Measurements from ENCODE around the gene KIDINS220.

Gene KIDINS220

DNA sequence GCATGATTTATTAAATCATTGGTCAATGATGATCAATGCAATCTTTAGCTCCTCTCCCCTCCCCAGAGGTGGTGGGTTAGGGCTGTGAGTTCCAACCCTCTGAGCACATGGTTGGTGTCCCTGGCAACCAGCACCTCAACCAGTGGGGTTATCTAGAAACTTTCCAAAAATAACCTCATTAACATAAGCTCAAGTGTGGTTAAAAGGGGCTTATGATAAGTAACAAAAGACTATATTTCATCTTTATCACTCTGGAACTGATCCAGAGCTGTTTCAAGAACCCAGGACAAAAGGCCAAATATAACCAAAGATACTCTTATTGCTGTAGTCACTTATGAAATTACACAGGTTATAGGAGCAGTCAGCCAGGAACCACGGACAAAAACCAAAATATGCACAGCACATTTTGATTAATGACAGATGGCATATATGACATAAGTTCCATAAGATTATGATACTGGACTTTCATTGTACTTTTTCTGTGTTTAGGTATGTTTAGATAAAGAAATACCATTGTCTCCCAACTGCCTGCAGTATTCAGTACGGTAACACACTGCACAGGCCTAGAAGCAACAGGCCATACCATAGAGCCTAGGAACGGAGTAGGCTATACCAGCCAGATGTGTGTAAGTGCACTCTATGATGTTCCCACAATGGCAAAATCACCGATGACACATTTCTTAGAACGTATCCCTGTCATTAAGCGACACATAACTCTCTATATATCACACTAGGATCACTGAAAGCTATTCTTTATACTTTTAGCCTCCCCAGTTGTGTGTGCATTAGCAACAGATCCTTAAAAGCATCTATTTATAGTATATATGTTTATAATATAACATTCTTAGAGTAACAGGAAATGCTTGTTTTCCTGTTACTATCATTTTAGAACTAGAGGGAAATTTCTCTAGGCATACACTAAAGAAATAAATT lies 31.9 kb downstream of the KIDINS220 start:
- DNase-seq (ENCODE audit: low read depth), result no peak

DNA sequence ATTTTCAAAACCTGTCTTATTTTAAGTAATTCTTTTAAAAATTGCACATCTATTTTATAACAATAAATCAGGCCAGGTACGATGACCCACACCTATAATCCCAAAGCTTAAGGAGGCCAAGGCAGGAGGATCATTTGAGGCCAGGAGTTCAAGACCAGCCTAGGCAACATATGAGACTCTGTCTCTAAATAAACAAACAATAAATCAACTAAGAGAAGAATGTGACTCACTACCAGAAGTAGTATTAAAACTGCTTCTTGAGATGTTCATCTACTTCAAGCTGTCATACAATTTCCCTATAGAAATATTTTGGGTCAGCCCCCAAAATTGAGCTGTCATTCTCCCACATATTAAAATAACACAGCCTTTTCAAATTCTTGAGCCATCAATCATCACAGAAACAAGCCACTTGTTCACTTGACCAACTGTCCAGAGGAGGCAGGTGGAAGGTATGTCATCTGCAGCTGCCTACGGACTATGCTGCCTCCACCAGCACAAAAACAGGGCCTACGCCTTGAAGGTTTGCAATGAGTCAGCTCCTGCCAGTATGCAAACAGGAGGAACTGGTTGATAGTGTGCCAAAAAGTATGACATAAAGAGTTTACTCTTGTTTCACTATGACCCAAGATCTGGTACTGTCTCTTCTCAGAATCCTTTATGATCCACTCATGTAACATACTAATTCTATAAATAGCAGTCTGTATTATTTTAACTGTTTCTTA lies 33.6 kb downstream of the KIDINS220 start:
- DNase-seq (ENCODE audit: low read depth), result peak; percentile 43

DNA sequence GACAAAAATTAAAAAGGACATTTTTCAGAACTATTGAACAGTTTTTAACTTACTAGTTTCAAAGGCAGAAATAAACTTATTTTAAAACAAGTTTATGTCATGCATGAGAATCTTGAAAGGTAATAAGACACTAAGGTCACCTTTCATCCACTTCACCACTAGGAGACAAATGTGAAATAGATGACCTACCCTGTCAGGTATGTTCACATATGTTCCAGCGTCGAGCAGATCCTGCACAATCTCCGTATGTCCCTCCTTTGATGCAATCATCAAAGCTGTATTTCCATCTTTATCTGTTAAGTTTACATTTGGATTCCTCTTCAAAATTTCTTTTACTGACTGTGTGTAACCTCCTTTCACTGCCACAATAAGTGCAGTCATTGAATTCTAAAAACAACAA lies 34.7 kb downstream of the KIDINS220 start:
- DNase-seq (ENCODE audit: low read depth), result no peak

DNA sequence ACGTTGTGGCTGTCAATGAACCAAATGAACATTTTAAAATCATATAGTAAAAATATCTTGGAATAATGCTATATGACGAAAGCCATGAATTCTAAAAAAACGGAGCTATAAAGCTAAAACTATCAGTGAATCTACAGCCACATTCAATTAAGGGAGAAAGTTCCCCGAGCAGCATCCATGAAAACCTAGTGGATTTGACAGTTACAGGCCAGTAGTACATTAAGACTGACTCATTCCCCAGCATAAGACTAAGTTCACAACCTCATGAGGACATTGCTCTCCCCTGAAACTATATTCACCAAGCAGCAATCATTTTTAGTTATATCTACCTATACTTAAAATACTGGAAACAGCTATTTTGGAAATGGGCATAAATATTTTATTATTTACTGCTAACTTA lies 36.6 kb downstream of the KIDINS220 start:
- no peak for DNase-seq (ENCODE audit: low read depth)

DNA sequence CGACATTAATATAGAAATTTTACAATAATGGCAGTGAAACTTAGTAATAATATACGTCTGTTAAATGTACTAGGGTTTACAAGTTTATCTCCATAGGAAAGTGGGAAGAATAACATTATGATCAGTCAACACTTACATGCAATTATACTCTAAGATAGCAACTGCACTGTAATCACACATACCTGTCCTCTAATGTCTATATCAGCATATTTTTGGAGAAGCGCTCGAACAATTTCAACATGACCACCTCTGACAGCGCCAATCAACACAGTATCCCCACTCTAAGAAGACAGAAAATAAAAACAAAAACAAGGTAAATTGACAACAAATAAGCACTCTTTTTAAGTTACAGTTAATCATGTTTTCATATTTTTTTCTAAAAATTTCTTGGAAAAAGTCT lies 37.2 kb downstream of the KIDINS220 start:
- DNase-seq (ENCODE audit: low read depth), result no peak

DNA sequence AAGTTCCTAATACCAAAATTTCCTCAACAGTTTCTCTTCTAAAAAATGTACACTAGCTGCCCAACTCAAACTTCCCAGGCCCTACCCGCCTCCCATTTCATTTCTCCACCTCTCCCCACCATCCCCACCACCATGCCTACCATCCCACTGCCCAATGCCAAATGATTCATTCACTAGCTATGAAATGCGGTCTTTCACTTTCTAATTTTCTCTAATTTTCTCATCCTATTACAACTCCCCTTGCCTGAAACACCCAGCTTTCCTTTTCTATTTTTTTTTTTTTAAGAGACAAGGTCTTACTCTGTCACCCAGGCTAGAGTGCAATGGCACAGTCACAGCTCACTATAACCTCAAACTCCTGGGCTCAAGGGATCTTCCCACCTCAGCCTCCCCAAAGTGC lies 38.4 kb downstream of the KIDINS220 start:
- peak; percentile 11 for DNase-seq (ENCODE audit: low read depth)

DNA sequence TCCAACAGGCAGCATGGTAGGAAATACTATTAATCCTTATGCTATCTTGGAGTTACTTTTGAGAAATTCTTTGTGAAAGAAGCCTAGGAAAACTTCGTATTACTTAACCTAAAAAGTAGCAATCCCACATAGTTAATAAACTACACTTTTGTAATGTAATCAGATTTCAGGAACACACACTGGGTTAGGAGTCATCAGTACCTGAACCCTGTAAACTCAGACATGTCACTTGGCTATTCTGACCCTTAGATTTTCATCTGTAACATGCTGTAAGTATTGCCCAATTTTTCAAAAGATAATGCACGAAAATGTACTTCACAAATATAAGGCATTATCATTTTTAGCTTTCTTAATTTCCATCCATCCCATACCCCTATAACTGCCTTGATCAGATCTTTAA lies 39.0 kb downstream of the KIDINS220 start:
- DNase-seq (ENCODE audit: low read depth), result no peak

DNA sequence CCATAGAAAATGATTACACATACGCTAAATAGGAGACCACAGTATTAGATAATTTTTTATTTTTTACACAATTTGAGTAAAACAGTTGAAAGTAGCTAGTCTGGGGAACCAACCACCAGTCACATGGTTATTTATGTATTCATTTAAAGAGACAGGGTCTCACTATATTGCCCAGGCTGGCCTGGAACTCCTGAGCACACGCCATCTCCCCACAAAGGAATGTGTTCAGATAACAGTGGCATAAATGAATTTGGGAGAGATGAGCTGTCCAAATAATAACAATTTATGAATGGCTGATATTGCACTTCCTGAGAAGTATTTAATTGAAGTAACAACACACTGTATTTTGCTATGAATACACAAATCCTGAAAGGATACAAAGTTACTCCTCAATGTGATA lies 39.7 kb downstream of the KIDINS220 start:
- DNase-seq (ENCODE audit: low read depth), result peak; percentile 11

DNA sequence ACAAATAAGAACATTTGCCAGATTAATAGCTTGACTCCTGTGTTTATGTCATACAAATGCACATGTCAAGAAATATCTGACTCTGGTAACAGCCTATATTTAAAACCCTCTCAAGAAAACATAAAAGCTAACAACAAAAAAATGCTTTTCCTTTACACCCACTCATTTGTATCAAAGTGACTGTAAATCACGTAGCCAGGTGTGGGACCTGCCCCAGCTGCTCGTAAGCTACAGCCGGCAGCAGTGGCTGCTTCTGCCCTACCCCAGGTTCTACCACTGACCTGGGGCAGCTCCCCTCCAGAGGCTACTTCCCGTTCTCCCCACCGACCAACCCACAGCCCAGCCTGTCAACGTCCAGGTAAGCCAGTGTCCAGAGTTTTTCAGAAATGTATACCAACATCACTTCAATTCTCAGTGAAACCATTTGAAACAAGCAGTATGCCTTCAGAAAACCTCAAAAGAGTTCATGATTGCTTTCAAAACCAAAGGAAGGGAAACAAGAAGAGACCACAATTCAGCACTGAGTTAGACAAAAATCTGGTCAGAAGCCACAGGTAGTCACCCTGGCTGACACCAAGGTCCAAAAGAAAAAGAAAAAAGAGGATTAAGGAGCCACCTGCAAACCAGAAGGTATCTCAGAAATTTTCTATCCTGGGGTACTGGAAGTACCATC lies 40.4 kb downstream of the KIDINS220 start:
- DNase-seq (ENCODE audit: low read depth), result no peak

DNA sequence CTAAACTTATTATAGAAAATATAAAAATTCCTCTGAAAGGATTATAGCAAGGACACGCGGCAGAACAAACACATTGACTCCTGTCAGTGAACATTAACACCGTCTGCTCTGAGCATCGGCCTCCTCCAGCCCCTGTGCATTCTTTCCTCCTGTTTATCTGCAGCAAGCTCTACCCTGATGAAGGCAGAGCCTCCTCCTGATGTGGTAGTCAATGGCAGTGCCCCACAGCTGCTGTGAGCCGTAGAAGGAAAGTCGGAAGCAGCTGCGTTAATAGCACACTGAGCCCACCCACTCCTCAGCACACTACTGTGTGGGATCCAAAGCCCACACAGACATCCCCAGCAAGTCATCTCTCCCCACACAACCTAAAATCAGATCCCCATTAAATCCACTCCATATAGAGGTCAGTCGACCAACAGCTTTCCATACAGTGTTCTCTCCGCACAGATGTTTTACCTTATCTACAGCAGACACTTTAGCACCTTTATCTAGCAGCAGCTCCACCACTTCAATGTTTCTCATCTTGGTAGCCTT lies 41.0 kb downstream of the KIDINS220 start:
- DNase-seq (ENCODE audit: low read depth), result no peak

DNA sequence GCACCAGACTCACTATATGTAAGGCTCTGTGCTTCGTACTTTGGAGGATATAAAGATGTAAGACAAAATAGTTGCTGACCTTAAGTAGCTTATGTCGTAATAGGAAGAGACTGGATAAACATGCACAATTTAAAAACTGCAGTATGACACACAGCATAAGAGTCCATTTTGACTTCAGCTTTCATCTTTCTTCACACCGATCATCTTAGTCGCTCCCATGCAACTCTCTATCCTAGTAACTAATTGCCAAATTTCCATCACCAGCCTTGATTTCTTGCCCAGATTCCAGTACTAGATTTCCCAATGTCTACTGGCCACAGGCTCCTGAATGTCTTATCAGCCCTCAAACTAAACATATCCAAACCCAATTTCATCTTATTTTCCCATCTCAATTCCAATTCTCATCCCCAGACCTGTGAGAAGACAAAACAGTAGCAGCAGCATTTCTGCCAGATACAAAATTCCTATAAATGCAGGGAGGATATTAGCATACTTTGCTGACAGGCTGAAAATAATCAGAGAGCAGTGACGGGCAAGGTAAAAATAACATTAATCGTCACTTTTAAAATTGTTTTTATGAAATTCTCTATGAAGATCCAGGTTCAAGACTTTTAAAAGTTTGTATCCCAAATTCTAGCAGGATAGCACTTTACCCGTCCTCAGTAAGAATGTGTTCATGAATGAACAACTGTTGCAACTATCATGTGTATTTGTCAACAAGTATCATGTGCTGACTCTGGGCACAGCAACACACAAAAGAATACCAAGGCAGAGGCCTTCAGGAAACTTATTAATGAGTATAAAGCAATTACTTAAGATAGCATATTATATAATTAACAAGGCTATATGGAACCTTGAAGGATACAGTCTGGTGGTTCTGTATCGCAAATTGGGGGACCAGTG lies 42.2 kb downstream of the KIDINS220 start:
- DNase-seq (ENCODE audit: low read depth), result no peak

DNA sequence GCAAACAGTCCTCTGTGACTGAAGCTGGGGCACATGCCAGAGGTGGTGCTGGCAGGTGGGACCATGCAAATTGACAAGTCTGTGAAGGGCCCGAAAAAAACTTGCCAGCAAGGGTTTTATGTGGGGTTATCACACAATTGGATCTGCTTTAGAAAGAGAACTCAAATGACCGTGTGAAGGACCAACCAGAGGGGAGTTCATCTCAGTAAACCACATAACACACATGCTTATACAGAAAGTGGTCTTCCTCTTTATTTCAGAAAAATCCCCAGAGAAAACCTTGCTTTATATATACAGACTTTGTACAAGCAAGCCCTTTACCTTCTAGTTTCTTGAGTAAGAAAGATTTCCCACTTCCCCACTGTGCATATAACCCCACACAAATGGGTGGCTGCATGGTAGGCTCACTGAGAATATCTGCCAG lies 46.7 kb downstream of the KIDINS220 start:
- no peak for DNase-seq (ENCODE audit: low read depth)

DNA sequence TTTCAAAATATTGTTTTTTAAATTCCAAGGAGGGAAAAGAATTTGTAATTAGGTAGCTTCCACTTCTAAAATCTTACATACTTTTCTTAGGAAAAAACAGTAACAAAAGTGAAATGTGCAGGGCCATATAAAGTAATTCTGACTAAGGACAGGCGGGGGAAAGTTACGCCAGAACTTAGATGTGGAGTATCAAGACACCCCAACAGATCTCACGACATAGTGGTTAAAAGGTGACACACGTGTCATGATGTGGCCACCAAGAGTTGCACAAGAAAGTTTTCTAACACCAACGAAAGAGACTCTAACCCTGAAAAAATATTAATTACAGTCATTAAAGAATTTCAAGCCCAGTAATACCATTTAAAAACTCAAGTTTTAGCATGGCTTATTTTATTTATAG lies 51.0 kb downstream of the KIDINS220 start:
- DNase-seq (ENCODE audit: low read depth), result no peak

DNA sequence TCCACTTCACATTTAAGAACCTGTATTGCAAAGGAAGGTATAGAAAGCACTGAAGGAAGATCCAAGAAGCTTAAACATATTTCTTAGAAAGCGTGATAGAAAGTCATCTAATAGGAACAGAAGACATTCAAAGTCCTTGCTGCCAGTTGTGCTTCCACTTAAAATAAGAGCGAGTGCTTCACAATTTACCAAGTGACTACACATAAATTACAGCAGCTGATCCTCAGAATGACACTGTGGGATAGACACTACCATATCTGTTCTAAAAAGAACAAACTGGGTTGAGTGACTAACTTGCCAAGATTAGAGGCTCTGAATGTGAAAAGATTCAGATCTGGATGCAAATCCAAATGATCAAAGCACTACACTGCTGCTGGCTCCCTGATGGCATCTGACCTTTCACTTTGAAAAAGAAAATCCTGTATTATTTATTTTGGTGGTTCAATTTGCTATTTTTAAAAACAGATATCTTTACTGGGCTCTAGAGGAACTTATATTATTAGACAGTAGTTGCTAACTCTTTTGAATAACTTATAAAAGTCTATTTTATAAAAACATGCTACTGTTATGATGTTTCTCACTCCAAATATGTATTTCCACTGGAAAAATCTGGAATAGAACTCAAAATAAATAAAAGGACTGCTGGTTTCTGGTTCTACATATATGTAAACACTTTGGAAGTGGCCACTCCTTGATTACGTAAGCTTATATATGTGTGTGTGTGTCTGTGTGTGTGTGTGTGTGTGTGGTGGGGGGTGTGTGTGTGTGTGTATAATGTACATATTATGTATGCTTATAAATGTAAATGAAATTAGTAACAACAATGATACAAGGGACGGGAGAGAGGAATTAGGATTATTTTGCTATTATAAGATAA lies 57.4 kb downstream of the KIDINS220 start:
- no peak for DNase-seq (ENCODE audit: low read depth)

DNA sequence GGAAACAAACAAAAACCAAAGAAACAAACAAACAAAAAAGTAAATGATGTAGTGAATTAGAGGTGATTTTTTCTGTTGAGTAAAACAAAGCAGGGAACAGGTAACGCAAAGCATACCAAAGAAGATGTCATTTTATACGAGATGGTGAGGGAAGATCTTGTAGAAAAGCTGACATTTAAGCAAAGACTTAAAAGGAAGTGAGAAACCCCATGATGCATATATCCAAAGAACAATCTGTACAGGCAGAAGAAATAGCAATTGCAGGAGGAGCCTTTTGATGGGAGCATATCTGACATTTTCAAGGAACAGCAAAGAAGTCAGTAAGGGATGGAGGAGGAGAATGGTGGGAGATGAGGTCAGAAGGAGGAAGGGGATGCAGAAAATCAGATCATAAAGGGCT lies 63.0 kb downstream of the KIDINS220 start:
- DNase-seq (ENCODE audit: low read depth), result no peak

DNA sequence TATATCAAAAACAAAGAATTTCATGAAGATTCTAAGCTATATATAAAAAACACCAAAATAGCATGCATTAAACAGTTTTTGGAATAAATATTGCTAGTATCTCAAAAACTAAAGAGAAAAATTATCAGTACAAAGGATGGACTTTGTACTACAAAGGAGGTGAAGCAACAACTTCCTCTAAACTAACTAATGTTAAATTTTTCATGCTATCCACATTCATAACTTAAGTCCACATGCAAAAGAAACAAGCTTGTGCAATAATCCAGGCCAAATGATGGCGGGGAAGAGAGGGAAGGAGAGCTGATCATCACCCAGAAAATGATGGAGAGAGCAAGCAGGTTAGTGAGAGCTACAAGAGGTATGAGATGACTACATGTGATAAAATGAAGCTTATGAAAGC lies 70.1 kb downstream of the KIDINS220 start:
- no peak for DNase-seq (ENCODE audit: low read depth)

DNA sequence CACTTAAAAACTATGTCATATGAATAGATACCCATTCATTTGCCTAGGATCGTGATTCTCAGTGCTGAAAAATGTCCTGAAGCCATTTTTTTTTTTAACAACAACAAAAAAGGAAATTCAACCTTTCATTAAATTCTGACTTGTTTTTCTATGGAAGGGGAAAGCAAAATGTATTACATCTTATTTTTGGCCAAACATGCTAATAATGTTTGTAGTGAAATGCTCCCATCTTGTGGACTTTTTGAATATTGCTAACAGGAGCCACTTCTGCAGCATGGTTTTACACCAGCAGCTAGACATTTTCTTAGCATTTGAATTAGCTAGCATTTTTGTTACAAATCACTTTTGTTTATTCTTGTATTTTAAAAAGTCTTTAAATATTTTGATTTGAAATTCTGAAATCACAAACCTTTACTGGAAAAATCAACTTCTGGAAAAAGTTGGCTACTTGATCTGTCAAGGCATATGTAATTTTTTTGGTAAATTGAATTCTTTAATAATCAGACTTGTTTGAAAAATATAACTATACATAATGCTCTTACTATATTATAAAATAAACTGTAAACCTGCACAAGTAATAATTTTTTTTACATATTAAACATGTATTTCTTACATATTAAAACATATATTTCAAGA lies 75.8 kb downstream of the KIDINS220 start:
- DNase-seq (ENCODE audit: low read depth), result no peak

DNA sequence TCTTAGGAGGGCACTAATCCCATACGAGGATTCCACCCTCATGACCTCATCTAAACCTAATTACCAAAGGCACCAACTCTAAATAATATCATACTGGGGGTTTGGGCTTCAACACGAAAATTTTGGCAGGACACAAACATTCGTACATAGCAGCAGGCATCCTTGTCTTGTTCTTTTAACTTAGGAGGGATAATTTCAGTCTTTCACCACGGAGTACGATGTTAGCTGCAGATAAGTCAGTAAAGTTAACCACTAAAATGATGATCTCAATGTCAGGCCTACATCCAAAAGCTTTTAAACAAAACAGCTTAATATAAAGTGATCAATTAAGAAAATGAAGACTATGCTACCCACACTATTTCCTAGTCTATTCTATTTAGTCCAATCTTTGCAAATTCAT lies 80.7 kb downstream of the KIDINS220 start:
- DNase-seq (ENCODE audit: low read depth), result no peak

DNA sequence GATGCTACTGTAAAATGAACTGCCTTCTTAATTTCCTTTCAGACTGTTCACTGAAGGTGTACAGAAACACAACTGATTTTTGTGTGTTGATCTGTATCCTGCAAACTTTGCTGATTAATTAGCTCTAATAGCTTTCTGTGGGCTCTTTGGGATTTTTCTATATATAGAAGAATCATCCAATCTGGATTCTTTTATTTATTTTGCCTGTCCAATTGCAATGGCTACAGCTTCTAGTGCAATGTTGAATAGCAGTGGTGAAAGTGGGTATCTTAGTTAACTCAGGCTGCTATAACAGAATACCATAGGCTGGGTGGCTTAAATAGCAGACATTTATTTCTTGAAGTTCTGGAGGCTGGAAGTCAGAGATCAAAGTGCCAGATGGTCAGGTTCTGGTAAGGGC lies 81.2 kb downstream of the KIDINS220 start:
- no peak for DNase-seq (ENCODE audit: low read depth)
